Middle frontal gyrus (tissue), 1 donor: ENCODE results near the gene VPS13C.

ENCODE experiments used
- DNase-seq: peaks from one replicate; pipeline ENCODE4 v3.0.0-alpha.2; 2015; ENCODE audit warnings: low spot score; ENCODE audit errors: extremely low spot score

VPS13C gene, protein sequence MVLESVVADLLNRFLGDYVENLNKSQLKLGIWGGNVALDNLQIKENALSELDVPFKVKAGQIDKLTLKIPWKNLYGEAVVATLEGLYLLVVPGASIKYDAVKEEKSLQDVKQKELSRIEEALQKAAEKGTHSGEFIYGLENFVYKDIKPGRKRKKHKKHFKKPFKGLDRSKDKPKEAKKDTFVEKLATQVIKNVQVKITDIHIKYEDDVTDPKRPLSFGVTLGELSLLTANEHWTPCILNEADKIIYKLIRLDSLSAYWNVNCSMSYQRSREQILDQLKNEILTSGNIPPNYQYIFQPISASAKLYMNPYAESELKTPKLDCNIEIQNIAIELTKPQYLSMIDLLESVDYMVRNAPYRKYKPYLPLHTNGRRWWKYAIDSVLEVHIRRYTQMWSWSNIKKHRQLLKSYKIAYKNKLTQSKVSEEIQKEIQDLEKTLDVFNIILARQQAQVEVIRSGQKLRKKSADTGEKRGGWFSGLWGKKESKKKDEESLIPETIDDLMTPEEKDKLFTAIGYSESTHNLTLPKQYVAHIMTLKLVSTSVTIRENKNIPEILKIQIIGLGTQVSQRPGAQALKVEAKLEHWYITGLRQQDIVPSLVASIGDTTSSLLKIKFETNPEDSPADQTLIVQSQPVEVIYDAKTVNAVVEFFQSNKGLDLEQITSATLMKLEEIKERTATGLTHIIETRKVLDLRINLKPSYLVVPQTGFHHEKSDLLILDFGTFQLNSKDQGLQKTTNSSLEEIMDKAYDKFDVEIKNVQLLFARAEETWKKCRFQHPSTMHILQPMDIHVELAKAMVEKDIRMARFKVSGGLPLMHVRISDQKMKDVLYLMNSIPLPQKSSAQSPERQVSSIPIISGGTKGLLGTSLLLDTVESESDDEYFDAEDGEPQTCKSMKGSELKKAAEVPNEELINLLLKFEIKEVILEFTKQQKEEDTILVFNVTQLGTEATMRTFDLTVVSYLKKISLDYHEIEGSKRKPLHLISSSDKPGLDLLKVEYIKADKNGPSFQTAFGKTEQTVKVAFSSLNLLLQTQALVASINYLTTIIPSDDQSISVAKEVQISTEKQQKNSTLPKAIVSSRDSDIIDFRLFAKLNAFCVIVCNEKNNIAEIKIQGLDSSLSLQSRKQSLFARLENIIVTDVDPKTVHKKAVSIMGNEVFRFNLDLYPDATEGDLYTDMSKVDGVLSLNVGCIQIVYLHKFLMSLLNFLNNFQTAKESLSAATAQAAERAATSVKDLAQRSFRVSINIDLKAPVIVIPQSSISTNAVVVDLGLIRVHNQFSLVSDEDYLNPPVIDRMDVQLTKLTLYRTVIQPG (N-terminal part only)

DNA sequence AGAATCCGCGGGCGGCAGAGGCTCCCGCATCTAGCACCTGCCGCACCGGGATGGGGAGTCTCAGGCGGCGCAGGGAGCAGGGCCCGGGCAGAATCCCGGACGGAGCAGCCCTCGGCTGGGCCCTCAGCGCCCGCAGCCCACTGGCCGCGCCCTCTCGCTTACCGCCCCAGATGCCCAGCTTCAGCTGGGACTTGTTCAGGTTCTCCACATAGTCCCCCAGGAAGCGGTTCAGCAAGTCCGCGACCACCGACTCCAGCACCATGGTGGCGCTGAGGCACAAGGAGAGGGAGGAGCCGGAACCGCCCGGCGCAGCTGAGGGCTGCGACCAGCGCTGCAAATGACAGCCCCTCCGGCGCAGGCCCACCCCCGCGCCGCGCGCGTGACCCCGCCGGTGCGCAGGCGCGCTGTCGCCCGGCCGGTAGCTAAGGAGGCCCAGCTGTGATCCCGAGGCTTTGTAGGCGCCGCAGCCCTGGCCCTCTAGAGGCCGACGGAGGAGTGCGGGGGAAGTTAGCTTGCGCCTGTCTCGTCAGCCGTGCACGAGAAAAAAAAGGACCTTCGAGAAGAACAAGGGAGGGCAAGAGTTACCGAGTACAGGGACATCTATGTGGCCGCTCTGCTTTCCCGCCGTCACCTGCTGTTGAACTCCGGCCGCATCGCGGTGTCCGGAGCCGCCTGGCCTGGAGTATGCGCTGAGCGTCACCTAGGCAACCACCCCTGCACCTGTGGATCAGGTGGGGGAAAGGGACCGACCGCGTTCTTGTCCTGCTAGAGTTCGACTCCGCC lies at the start of gene VPS13C:
Gene VPS13C, minus strand, starts transcription at position 335 of the 783 bp plus-strand sequence. Its CDS starts 73 bp downstream, at position 262.
- peak; percentile 92 for DNase-seq

DNA sequence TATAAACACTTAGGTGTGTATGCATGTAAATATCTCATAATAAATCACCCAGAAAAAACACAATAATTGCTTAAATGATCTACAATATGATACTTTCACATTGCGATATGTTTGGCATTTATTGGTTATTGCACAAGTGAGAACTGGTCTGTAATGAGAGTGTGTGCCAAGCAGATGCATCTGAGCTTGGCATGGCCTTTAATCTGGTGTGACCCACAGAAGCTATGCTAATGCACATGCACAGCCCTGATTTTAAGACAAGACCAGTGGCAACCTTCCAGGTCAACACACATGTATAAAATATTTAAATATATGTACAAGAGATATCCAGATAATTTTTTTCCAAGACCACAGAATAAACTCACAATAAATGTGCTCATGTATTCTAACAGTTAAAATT lies 49.2 kb upstream of the VPS13C start:
- DNase-seq = no peak

DNA sequence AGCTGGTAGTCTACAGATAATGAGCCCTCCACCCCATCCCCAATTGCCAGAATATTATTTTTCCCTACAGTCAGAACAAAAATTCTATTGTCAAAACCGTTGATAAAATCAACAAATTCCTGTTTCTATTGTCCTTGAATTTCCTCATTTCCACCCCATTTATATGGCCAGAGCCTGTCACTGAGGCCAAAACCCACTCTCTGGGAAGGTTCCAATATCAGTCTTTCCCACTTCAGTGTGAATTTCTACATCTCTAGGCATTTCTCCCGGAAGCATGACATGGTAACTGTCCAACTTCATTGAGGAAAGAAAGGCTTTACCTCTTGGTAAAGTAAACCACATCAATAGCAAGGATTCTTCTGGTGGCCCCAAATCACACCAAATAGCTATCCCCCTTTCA lies 48.2 kb upstream of the VPS13C start:
- no peak for DNase-seq

DNA sequence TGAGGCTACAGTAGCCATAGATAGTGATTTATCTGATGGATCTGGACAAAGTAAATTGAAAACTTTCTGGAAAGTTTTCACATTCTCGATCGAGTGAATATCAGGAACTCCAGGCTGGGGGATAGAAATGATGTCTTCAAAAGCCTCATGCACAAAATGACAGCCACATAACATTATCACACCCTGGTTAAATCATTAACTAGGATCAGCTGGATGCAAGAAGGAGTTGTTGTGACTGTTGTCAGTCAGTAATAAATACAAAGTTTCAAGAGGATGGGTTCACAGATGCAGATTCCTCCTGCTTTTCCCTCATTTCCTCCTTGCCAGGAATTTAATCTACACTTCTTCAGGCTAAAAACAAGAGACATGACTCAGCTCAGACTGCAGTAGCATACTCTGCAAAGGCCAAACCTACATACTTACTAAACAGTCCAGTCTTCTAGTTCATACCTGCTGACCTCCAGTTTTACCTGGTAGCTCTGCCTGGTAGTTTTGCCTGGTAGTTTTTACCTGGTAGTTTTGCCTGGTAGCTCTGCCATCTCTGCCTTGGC lies 47.4 kb upstream of the VPS13C start:
- DNase-seq = no peak

DNA sequence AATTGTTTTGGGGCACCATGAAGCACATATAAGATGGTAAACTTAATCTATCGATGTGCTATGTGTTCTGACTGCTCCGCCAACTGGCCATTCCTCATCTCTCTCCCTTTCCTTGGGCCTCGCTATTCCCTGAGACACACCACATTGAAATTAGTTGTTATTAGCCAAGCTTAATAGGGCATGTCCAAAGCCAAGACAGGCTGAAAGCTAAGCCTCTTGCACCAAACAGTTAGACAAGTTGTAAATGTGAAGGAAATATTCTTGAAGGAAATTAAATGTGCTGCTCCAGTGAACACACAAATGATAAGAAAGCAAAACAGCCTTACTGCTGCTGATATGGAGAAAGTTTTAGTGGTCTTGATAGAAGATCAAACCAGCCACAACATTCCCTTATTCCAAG lies 45.8 kb upstream of the VPS13C start:
- DNase-seq = no peak

DNA sequence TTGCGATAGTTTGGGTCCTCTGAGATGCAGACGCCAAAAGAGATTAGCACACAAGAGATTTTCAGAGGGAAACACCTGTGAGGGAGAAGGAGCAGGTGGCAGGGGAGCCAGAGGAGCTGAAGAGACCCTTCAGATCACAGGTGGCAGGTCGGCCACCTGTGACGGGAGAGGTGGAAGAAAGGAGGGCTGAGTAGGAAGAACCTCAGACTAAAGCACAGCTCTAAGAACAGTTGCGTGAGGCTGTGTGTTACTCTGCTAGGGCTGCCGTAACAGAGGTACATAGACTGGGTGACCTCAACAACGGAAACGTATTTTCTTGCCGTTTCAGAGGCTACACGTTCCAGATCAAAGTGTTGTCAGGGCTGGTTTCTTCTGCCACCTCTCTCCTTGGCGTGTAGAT lies 45.0 kb upstream of the VPS13C start:
- no peak for DNase-seq

DNA sequence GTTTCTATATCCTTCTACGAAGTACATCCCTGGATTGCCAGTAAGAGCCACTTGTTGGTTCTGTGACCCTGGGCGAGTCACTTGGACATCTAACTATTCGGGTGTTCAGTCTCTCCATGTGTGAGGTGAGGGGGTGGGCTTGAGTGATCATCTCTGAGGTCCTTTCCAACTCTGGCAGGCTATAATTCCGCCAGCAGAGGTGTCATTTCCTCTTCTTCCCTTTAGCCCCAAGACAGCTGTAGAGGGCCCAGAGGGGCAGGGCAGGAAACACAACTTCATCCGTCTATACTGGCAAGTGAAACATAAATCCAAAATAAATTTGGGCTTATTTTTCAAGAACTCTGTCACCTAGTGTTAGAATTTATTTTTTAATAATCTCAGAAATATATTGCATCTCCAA lies 44.6 kb upstream of the VPS13C start:
- DNase-seq = no peak

DNA sequence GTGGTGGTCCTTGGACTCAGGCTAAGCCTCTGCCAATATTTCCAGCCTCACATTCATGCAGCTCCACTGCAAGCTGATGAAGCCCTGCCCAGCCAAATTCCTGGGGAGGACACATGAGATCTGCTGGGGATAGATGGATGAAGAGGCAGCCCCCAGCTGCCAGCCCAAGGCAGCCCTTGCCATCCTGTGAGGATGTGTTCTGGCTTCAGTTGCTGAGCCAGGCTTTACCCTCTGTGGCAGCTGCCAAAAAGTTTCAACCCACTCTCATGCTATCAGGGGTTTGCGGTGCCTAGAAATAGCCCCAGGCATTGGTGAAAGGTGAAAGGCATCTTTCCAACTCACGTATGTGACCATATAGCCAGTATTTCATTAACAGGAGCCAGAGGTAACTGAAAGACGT lies 44.2 kb upstream of the VPS13C start:
- DNase-seq = no peak

DNA sequence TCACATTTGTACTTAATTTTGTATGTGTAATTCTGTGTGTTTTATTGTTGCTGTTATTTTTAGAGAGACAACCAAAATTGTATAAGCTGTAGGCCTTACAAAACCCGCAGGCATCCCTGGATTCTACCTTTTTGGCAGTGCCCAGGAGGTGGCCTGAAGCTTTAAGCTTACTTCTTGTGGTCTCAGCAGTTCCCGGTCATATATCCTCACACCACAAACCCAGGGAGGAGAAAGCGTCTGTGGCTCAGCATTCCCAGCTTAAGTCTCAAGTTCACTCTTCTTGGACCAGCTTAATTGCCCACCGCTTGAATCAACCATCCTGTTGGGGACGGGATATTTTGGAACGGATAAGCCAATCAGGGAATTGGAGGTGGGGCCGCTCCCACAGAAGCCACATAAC lies 43.2 kb upstream of the VPS13C start:
- DNase-seq = no peak

DNA sequence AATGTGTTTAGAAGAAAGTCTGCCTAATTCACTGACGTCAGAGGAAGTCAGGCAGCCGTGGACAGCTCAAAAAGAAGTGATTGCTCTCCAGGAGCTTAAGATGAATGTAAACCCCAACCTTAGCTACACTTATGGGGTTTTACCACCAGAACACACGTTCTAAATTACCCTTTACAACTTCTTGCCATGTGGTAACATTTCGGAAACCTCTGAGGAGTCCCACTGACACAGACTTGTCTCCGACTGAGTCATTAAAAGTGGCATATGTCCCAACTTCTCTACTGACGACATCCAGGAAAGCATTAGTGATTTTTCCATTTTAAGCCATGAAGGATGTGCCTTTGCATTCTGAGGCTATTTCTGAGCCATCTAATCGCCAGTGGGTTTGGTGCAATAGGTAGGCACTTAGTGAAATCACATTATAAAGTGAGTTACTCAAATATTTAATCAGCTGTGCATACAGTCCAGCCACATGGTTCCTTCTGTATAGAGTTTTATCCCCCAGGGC lies 38.9 kb upstream of the VPS13C start:
- no peak for DNase-seq

DNA sequence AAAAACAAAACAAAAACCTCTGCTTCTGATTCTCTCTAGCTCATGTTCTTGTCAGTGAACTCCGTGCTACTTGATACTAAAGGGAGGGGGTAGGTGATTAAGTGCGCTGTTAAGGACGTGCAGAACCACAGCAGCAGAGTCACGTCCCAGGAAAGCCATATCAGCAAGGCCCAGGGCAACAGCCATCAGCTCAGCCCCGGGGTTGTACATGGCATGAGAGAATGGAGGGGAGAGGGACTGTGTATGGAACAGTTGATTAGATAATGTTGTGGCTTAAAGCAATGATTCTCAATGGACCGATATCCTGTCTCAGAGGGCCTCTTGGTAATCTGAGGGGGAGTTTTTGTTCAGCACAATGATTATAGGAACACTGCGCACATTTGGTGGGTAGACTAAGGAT lies 34.1 kb upstream of the VPS13C start:
- DNase-seq = no peak

DNA sequence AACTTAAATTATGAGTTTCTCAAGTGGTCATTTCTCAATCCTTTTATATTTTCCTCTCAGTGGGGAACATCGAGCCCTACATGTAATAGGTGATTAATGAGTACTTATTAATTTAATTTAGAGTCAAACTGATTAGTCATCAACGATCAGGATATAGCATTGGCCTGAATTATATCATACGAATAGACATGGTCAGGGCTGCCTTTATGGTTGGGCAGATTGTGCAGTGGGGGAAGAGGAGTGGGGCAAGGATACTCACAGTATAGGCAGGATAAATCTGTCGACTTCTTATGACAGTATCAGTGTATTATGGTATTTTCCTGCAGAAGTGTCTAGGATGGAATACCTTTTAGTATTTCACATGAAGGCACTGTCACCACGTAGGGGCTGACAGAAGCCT lies 33.6 kb upstream of the VPS13C start:
- DNase-seq = no peak

DNA sequence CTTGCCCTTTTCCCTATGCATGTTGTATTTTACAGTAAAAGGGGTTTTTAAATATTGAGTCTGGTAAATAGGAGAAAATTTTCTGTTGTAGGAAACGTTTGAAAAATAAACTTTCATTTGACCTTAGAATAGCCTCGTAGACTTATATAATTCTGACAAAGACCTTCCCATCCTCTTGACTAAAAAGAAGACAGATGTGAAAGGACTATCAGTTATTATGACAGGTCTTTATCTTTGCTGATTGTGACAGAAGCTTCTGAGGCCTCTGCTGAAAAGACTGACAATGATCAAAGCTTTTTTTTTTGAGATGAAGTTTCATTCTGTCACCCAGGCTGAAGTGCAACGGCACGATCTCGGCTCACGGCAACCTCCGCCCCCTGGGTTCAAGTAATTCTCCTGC lies 30.7 kb upstream of the VPS13C start:
- DNase-seq = no peak

DNA sequence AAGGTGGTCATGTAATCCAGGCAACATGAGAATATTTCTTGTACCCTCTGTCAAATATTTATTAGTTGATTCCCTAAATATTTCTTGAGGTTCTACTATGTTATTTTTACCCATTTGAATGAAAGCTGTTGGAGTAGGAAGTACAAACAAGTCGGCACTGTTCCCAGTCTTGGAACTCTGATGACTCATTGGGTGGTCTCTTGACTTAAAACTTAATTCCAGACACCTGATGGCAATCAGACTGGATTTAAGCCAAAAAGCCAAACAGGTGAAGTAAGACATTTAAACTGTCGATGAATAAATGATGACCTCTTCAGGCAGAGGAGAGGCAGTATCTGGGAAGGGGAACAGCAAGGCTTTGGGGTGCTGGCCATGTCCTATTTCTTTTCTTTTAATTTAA lies 29.4 kb upstream of the VPS13C start:
- DNase-seq = no peak

DNA sequence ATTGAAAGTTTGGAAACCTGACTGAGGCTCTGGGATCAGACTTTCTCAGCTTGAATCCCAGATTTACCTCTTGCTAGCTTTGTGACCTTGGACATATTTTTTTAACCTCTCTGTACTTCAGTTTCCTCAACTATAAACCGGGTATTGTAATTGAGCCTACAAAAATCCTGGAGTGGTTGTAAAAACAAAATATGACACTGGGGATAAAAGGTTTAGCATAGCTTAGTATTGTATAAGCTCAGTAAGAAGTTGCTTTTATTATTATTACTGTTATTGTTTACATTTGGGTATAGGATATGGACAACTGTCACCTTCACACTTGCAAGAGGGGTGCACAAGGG lies 28.1 kb upstream of the VPS13C start:
- DNase-seq = no peak

DNA sequence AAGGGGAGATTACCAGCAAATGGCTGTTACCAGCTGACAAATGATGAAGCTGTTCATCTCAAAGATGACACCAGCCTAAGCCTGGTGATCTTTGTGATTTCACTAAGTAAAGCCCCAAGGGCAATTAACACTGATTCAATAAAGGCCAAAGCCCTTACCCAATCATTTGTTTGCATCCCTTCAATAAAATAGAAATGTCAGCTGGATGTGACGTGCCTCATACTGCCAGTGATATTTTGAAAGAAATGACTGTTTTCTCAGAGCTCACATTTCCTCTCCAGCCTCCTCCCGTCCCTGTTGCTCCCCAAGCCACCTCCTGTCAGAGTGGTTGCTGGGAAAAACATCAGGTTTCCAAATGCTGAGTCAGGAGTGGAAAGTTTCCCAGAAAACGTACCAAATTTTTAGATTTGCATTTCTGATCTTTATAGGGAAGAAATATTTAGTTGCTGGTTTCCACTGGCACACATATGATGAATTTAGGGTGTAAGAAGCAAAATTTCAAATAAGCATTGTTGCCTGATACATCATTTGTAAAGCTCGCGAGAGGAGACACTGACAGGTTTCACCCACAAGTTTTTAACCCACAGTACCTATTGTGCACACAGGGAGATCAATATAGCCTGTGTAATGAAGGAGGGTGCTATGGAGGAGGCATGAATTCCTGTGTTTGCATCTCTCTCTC lies 27.6 kb upstream of the VPS13C start:
- DNase-seq = no peak

DNA sequence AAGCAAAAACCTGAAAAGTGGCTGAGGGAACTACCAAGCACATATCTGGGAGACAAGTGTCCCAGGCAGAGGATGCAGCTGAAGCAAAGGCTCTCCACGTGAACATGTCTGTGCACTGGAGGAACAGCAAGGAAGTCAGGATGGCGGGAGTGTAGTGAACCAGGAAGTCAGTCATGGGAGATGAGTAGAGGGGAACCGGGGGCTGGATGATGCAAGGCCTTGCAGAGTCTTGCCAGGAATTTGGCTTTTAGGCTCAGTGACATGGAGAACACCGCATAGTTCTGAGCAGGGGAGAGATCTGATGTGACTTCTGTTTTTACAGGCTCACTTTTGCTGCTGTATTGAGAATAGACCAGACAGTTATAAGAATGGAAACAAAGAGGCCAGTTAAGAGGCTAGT lies 25.5 kb upstream of the VPS13C start:
- no peak for DNase-seq

DNA sequence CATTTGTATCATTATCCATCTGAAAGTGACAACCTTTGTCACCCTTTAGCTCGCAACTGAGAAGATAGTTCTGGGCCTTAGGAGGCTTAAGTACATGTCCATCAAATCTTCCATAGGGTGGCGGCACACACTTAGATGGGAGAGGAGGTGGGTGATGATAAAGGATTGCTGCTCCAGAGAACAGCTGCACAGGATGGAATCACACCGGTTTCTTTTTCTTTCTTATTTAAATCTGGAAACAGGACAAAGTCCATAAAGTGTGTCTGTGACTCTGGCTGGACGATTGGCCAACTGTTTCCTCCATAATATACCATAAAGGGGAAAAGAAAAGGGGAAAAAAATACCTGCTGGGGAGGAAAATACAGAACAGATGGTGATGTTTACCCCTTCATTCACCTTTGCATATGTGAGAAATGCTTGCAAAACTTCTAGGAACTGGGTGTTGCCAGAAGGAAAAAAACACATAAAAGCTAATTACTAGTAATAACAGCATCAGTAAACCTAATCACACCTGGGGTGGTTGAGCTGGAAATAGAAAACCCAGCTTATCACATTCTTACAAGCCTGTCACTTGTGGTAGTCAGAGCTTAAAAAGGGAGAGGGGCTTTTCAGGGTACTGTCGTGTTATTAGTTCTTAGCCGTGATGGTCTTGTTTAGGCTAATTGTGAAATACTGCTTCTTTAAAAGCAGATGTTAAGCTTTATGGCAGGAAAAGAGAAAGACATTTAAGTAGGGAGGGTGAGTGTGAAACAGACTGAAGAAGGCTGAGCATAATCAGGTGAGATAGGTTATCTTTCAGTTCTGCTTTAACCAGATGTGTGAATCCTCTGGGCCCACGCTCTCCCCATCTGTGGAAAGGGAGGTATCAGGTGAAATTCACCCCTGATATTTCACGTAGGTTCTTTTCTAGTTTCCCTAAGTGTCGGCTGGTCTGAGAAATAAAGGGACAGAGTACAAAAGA lies 23.2 kb upstream of the VPS13C start:
- no peak for DNase-seq

DNA sequence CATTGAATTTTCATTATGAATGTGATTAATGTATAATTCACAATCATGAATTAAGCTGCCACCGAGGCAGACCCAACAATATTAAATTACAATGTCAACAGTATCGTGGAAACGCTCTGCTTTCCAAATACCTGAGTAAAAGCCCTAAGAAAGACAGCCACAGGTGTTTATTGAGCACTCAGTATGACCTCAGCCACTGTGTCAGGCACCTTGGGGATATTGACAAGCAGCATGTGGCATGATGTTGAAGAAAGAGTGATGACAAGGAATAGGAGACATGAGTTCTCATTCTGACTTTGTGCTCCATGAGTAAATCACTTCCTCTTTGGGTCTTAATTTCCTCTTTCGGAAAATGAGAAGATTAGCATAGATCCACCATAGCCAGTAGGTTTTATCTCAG lies 19.3 kb upstream of the VPS13C start:
- no peak for DNase-seq
